Parathyroid adenoma (tissue), 2 donors: ENCODE results near the gene PLXNA4.

Experiments
- H2AFZ ChIP-seq: fragments of 300-600 bp; sonication (generic); one replicate; pipeline ENCODE4 v1.7.0; 2017; ENCODE audit warnings: antibody characterized with exemption, mild to moderate bottlenecking
- H3K27ac ChIP-seq: fragments of 300-600 bp; sonication (generic); one replicate; pipeline ENCODE4 v1.7.0; 2017
- H3K27me3 ChIP-seq: fragments of 300-600 bp; sonication (generic); one replicate; pipeline ENCODE4 v1.7.0; 2017; ENCODE audit warnings: low read length; ENCODE audit not compliant: control insufficient read depth, insufficient read depth
- H3K36me3 ChIP-seq: fragments of 300-600 bp; sonication (generic); one replicate; pipeline ENCODE4 v1.7.0; 2017; ENCODE audit warnings: low read length; ENCODE audit not compliant: control insufficient read depth, insufficient read depth
- H3K4me1 ChIP-seq: fragments of 300-600 bp; sonication (generic); one replicate; pipeline ENCODE4 v1.7.0; 2017; ENCODE audit warnings: control low read depth
- H3K4me2 ChIP-seq: fragments of 300-600 bp; sonication (generic); one replicate; pipeline ENCODE4 v1.7.0; 2017; ENCODE audit warnings: low read length
- H3K4me3 ChIP-seq: fragments of 300-600 bp; sonication (generic); one replicate; pipeline ENCODE4 v1.7.0; 2017; ENCODE audit warnings: low read depth, low read length
- H3K79me2 ChIP-seq: fragments of 300-600 bp; sonication (generic); one replicate; pipeline ENCODE4 v1.7.0; 2017; ENCODE audit warnings: control low read depth
- H3K9ac ChIP-seq: fragments of 300-600 bp; sonication (generic); one replicate; pipeline ENCODE4 v1.7.0; 2017; ENCODE audit warnings: mild to moderate bottlenecking
- H3K9me3 ChIP-seq: fragments of 300-600 bp; sonication (generic); one replicate; pipeline ENCODE4 v1.7.0; 2017; ENCODE audit warnings: low read length; ENCODE audit not compliant: control insufficient read depth
- CTCF ChIP-seq: fragments of 300-600 bp; sonication (generic); IDR thresholded peaks from one replicate; pipeline ENCODE4 v1.7.0; 2017; ENCODE audit warnings: antibody characterized with exemption, mild to moderate bottlenecking
- donor health status: primary hyperparathyroidism.

PLXNA4 gene

GRCh38 chr7:132080467-132080866 lies 495.8 kb downstream of the PLXNA4 start:
- H3K4me1 ChIP-seq: no peaks in the 10 kb centered on the region
- H2AFZ ChIP-seq: no peak overlapping the region

GRCh38 chr7:132078891-132079735 lies 497.2 kb downstream of the PLXNA4 start:
- Histone ChIP-seq H3K9ac (no peak overlapping the region), H3K4me2 (no peak overlapping the region), H3K4me1 (no peaks in the 10 kb centered on the region), H3K36me3 (no peaks in the 10 kb centered on the region), H3K27me3 (no peaks in the 10 kb centered on the region), H2AFZ (no peak overlapping the region), H3K9me3 (no peaks in the 10 kb centered on the region), H3K27ac (no peak overlapping the region), H3K4me3 (no peak overlapping the region), H3K79me2 (no peaks in the 10 kb centered on the region)
- TF ChIP-seq CTCF: no peak

More at GRCh38 chr7:132080467-132080866, 495.8 kb downstream of the PLXNA4 start:
- Histone ChIP-seq H3K4me3 (no peak overlapping the region), H3K4me2 (no peak overlapping the region), H3K9ac (no peak overlapping the region), H3K9me3 (no peaks in the 10 kb centered on the region), H3K79me2 (no peaks in the 10 kb centered on the region), H3K27me3 (no peaks in the 10 kb centered on the region), H3K27ac (no peak overlapping the region), H3K36me3 (no peaks in the 10 kb centered on the region)
- no peak for TF ChIP-seq CTCF

- Histone ChIP-seq H3K4me2 (no peak overlapping the region), H3K27me3 (no peaks in the 10 kb centered on the region), H2AFZ (no peak overlapping the region), H3K4me3 (no peak overlapping the region), H3K4me1 (no peaks in the 10 kb centered on the region), H3K9ac (no peak overlapping the region), H3K27ac (no peak overlapping the region), H3K36me3 (no peaks in the 10 kb centered on the region), H3K79me2 (no peaks in the 10 kb centered on the region), H3K9me3 (no peaks in the 10 kb centered on the region)
- no peak for TF ChIP-seq CTCF
Measured at GRCh38 chr7:132077971-132078685, 498.1 kb downstream of the PLXNA4 start.

- no peak overlapping the region for H3K9ac ChIP-seq
- no peak overlapping the region for H2AFZ ChIP-seq
- no peak overlapping the region for H3K27ac ChIP-seq
- TF ChIP-seq CTCF: no peak
- no peak overlapping the region for H3K4me3 ChIP-seq
- H3K9me3 ChIP-seq: no peaks in the 10 kb centered on the region
- H3K27me3 ChIP-seq: no peaks in the 10 kb centered on the region
- no peak overlapping the region for H3K4me2 ChIP-seq
- H3K36me3 ChIP-seq: no peaks in the 10 kb centered on the region
- no peaks in the 10 kb centered on the region for H3K4me1 ChIP-seq
- H3K79me2 ChIP-seq: no peaks in the 10 kb centered on the region
Measured at GRCh38 chr7:132076301-132077035, 499.8 kb downstream of the PLXNA4 start.
